ENCODE measurements around the gene SRPK2. TPM values are rescaled to one million over a fixed set of nuclear protein-coding genes. Genes with fewer than 3 reads are reported as not detected.

The SRPK2 gene
- total and polyA plus RNA-seq, 2 of the 13 experiments (the other 11 are each of a cell fraction or from before 2014, with no cell fraction given), result 10.1 to 22.3 TPM

DNA sequence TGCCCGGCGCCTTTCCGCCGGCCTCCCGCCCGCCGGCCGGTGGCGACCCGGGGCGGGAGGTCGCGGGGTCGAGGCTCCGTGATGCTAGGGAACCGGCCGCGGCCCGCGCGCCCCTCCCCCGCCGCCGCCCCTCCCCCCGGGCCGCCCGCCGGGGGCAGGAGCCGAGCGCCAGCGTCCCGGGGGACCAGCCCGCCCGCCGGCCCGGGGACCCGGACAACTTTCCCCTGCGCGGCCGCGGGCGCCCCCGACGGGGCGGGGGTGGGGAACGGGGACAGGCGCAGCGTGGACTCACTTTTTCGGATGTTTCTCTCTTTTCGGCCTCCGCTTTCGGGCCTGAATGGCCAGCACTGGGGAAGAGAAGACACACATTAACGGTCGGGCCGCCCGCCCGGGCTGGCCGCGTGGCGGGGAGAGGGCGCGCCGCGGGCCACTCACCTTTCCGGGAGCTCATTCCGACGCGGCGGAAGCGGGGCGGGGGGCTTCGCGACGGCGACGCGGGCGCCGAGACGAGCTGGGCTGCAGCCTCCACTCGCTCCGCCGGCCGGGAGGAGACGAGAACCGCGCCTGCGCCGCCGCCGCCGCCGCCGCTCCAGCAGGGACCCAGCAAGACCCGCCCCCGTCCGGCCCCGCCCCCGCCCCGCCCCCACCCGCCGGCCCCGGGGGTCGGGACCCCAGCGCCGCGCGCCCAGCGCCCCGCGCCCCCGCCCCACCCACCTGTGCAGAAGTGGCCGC is at the start of gene SRPK2 (continued):
- TF ChIP-seq, protein P1, sequence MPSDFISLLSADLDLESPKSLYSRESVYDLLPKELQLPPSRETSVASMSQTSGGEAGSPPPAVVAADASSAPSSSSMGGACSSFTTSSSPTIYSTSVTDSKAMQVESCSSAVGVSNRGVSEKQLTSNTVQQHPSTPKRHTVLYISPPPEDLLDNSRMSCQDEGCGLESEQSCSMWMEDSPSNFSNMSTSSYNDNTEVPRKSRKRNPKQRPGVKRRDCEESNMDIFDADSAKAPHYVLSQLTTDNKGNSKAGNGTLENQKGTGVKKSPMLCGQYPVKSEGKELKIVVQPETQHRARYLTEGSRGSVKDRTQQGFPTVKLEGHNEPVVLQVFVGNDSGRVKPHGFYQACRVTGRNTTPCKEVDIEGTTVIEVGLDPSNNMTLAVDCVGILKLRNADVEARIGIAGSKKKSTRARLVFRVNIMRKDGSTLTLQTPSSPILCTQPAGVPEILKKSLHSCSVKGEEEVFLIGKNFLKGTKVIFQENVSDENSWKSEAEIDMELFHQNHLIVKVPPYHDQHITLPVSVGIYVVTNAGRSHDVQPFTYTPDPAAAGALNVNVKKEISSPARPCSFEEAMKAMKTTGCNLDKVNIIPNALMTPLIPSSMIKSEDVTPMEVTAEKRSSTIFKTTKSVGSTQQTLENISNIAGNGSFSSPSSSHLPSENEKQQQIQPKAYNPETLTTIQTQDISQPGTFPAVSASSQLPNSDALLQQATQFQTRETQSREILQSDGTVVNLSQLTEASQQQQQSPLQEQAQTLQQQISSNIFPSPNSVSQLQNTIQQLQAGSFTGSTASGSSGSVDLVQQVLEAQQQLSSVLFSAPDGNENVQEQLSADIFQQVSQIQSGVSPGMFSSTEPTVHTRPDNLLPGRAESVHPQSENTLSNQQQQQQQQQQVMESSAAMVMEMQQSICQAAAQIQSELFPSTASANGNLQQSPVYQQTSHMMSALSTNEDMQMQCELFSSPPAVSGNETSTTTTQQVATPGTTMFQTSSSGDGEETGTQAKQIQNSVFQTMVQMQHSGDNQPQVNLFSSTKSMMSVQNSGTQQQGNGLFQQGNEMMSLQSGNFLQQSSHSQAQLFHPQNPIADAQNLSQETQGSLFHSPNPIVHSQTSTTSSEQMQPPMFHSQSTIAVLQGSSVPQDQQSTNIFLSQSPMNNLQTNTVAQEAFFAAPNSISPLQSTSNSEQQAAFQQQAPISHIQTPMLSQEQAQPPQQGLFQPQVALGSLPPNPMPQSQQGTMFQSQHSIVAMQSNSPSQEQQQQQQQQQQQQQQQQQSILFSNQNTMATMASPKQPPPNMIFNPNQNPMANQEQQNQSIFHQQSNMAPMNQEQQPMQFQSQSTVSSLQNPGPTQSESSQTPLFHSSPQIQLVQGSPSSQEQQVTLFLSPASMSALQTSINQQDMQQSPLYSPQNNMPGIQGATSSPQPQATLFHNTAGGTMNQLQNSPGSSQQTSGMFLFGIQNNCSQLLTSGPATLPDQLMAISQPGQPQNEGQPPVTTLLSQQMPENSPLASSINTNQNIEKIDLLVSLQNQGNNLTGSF (CRISPR knock-in tag; IDR thresholded peaks at IDR 0.05), result 0 out of 2 replicates have a peak, but pooled peaks have one; percentile 21
- peak; percentile 31; the same call in 1 of the 2 replicates for TF ChIP-seq THAP11 (CRISPR knock-in tag; IDR thresholded peaks at IDR 0.05)
- TF ChIP-seq SIN3A (IDR thresholded peaks at IDR 0.05; ENCODE audit: borderline replicate concordance, low read depth, low read length), result peak; percentile 39; the same call in 1 of the 2 replicates
- TF ChIP-seq, protein P2, sequence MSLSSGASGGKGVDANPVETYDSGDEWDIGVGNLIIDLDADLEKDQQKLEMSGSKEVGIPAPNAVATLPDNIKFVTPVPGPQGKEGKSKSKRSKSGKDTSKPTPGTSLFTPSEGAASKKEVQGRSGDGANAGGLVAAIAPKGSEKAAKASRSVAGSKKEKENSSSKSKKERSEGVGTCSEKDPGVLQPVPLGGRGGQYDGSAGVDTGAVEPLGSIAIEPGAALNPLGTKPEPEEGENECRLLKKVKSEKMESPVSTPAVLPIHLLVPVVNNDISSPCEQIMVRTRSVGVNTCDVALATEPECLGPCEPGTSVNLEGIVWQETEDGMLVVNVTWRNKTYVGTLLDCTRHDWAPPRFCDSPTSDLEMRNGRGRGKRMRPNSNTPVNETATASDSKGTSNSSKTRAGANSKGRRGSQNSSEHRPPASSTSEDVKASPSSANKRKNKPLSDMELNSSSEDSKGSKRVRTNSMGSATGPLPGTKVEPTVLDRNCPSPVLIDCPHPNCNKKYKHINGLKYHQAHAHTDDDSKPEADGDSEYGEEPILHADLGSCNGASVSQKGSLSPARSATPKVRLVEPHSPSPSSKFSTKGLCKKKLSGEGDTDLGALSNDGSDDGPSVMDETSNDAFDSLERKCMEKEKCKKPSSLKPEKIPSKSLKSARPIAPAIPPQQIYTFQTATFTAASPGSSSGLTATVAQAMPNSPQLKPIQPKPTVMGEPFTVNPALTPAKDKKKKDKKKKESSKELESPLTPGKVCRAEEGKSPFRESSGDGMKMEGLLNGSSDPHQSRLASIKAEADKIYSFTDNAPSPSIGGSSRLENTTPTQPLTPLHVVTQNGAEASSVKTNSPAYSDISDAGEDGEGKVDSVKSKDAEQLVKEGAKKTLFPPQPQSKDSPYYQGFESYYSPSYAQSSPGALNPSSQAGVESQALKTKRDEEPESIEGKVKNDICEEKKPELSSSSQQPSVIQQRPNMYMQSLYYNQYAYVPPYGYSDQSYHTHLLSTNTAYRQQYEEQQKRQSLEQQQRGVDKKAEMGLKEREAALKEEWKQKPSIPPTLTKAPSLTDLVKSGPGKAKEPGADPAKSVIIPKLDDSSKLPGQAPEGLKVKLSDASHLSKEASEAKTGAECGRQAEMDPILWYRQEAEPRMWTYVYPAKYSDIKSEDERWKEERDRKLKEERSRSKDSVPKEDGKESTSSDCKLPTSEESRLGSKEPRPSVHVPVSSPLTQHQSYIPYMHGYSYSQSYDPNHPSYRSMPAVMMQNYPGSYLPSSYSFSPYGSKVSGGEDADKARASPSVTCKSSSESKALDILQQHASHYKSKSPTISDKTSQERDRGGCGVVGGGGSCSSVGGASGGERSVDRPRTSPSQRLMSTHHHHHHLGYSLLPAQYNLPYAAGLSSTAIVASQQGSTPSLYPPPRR (CRISPR knock-in tag; IDR thresholded peaks at IDR 0.05; ENCODE audit: borderline replicate concordance), result no peak
- TF ChIP-seq ZSCAN20 (CRISPR knock-in tag; IDR thresholded peaks at IDR 0.05; ENCODE audit: borderline replicate concordance), result 0 out of 2 replicates have a peak, but pooled peaks have one; percentile 37
- TF ChIP-seq ZNF558 (CRISPR knock-in tag; IDR thresholded peaks at IDR 0.05; ENCODE audit: borderline replicate concordance), result peak; percentile 72; the same call in 1 of the 2 replicates
- TF ChIP-seq SALL2 (CRISPR knock-in tag; IDR thresholded peaks at IDR 0.05), result 0 out of 2 replicates have a peak, but pooled peaks have one; percentile 16
- TF ChIP-seq, protein P3, sequence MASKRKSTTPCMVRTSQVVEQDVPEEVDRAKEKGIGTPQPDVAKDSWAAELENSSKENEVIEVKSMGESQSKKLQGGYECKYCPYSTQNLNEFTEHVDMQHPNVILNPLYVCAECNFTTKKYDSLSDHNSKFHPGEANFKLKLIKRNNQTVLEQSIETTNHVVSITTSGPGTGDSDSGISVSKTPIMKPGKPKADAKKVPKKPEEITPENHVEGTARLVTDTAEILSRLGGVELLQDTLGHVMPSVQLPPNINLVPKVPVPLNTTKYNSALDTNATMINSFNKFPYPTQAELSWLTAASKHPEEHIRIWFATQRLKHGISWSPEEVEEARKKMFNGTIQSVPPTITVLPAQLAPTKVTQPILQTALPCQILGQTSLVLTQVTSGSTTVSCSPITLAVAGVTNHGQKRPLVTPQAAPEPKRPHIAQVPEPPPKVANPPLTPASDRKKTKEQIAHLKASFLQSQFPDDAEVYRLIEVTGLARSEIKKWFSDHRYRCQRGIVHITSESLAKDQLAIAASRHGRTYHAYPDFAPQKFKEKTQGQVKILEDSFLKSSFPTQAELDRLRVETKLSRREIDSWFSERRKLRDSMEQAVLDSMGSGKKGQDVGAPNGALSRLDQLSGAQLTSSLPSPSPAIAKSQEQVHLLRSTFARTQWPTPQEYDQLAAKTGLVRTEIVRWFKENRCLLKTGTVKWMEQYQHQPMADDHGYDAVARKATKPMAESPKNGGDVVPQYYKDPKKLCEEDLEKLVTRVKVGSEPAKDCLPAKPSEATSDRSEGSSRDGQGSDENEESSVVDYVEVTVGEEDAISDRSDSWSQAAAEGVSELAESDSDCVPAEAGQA (IDR thresholded peaks at IDR 0.05; ENCODE audit: low read depth), result no peak
- TF ChIP-seq, protein P3 (CRISPR knock-in tag; IDR thresholded peaks at IDR 0.05; ENCODE audit: borderline replicate concordance), result 0 out of 2 replicates have a peak, but pooled peaks have one; percentile 36
- peak; percentile 35; the same call in 1 of the 2 replicates for TF ChIP-seq GABPB1 (CRISPR knock-in tag; IDR thresholded peaks at IDR 0.05)
- no peak for TF ChIP-seq SIX1 (CRISPR knock-in tag; IDR thresholded peaks at IDR 0.05; ENCODE audit: borderline replicate concordance)

Data from HepG2 (cell line).